H7 (cell line): Measurements from ENCODE around the gene CDK4. TPM values are rescaled to one million over a fixed set of nuclear protein-coding genes. Genes with fewer than 3 reads are reported as not detected.
A peak's percentile ranks its signal among the peaks of the same experiment; 100 is the strongest.

ENCODE experiments used
- DNase-seq: peaks from one replicate; pipeline ENCODE4 v3.0.0; 2012
- H3K27me3 ChIP-seq: 2 replicates; pipeline ENCODE4 v1.6.0; 2011; ENCODE audit warnings: mild to moderate bottlenecking, low read length; ENCODE audit not compliant: control insufficient read depth, insufficient read depth
- H3K36me3 ChIP-seq: replicated peaks from 2 replicates; pipeline ENCODE4 v1.5.1; 2011; ENCODE audit warnings: low read length; ENCODE audit not compliant: control insufficient read depth, insufficient read depth
- H3K4me3 ChIP-seq: 2 replicates; pipeline ENCODE4 v1.5.1; 2011; ENCODE audit warnings: low read depth, mild to moderate bottlenecking, control low read depth, low read length, moderate library complexity; ENCODE audit not compliant: insufficient read depth
- total RNA-seq: library from RNA; depleted of rRNA; stranded (reverse); fragments of >200 nt; shearing (Covaris generic); gene quantifications from 2 replicates; pipeline ENCODE4 v1.2.3, GENCODE V29; 2014

The CDK4 gene
- total RNA-seq, 1 experiment from 2014 or later = 275 TPM

- peaks cover 98% of the 10 kb centered on the region for H3K27me3 ChIP-seq
- no peak for DNase-seq
These were observed 17.5 kb downstream of the CDK4 start for GRCh38 chr12:57734591-57734990.

GRCh38 chr12:57733928-57734327, 18.2 kb downstream of the CDK4 start:
- DNase-seq = no peak
- H3K4me3 ChIP-seq = no peak overlapping the region
- no peaks in the 10 kb centered on the region for H3K36me3 ChIP-seq
- H3K27me3 ChIP-seq = peaks cover 96% of the 10 kb centered on the region

More at GRCh38 chr12:57734591-57734990, 17.5 kb downstream of the CDK4 start:
- Histone ChIP-seq H3K36me3 (no peaks in the 10 kb centered on the region), H3K4me3 (no peak overlapping the region)

GRCh38 chr12:57732726-57733593, 19.1 kb downstream of the CDK4 start:
- no peak for DNase-seq
- H3K36me3 ChIP-seq = no peaks in the 10 kb centered on the region
- peaks cover 97% of the 10 kb centered on the region for H3K27me3 ChIP-seq
- H3K4me3 ChIP-seq = no peak overlapping the region

GRCh38 chr12:57732270-57732669, 19.8 kb downstream of the CDK4 start:
- no peak overlapping the region for H3K4me3 ChIP-seq
- no peaks in the 10 kb centered on the region for H3K36me3 ChIP-seq
- peaks cover 97% of the 10 kb centered on the region for H3K27me3 ChIP-seq
- no peak for DNase-seq

DNA sequence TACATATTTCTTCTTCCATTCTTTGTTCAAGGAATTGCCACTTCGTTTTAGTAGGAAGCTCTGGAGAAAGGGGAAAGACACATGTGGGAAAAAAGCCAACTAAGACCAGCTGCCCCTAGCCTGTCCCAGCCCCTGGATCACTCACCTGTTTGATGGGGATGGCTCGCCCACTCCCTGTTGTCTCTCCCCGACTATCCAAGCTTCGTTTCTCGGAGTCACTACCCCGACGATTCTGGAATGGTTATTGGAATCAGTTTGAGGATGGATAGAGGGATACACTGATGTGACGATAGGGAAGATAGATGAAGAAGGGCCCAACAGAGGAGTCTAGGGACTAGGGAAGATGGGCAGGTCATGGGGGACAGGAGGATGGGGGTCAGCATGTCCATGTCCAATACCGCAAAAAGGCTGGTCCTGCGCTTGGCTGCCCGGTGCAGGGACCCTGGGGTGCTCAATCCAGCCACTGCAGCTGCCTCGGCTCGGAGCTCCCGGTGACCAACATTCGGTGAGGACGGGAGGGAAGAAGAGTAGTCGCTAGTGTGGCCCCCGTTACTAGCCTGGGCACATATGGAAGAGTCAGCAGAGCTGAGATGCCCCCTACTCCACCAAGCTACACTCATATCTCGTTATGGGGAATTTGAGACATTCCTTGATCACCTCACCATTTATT, 20.6 kb downstream of the CDK4 start:
- no peak overlapping the region for H3K4me3 ChIP-seq
- H3K36me3 ChIP-seq = no peaks in the 10 kb centered on the region
- peak; percentile 12 for DNase-seq
- H3K27me3 ChIP-seq = peaks cover 97% of the 10 kb centered on the region

DNA sequence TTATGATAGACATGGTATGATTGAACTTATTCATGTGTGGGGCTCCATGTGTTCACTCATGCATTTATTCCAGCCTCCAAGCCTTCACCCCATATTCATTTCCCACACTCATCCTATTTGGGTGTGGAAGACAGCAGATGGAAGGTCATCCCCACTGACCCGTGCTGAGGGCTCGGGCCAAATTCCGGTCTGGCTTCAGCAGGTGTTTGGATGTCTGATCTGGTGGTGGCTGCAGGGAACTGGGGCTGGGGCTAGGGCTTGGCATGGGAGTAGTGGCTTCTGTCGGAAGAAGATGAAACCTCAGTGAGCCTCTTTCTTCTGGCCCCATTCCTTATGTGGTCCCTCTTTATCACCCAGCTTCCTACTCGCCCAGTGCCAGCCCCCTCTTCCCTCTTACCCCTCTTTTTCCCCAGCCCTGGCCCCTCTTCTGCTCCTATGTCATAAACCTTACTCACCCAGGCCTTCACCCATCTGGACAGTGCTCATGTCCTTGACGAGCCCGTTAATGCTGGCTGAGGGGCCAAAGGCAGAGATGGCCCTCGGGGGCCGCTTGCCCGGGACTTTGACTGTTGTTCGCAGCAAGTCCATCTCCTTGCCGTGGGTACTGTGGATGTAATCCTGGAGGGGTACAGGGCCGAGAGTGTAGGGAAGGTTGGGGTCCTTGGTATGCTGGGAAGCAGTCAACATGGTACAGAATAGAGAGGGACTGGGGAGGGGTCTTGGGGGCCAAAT, 21.6 kb downstream of the CDK4 start:
- Histone ChIP-seq H3K27me3 (peaks cover 96% of the 10 kb centered on the region), H3K36me3 (no peaks in the 10 kb centered on the region), H3K4me3 (no peak overlapping the region)
- DNase-seq = peak; percentile 4

- H3K36me3 ChIP-seq = no peaks in the 10 kb centered on the region
- DNase-seq = peak; percentile 16
These were observed 22.7 kb downstream of the CDK4 start for GRCh38 chr12:57729321-57729844.

GRCh38 chr12:57727758-57728395, 24.2 kb downstream of the CDK4 start:
- Histone ChIP-seq H3K36me3 (no peaks in the 10 kb centered on the region), H3K27me3 (peaks cover 90% of the 10 kb centered on the region), H3K4me3 (no peak overlapping the region)
- DNase-seq = peak; percentile 88

More at GRCh38 chr12:57729321-57729844, 22.7 kb downstream of the CDK4 start:
- Histone ChIP-seq H3K4me3 (no peak overlapping the region), H3K27me3 (peaks cover 91% of the 10 kb centered on the region)

DNA sequence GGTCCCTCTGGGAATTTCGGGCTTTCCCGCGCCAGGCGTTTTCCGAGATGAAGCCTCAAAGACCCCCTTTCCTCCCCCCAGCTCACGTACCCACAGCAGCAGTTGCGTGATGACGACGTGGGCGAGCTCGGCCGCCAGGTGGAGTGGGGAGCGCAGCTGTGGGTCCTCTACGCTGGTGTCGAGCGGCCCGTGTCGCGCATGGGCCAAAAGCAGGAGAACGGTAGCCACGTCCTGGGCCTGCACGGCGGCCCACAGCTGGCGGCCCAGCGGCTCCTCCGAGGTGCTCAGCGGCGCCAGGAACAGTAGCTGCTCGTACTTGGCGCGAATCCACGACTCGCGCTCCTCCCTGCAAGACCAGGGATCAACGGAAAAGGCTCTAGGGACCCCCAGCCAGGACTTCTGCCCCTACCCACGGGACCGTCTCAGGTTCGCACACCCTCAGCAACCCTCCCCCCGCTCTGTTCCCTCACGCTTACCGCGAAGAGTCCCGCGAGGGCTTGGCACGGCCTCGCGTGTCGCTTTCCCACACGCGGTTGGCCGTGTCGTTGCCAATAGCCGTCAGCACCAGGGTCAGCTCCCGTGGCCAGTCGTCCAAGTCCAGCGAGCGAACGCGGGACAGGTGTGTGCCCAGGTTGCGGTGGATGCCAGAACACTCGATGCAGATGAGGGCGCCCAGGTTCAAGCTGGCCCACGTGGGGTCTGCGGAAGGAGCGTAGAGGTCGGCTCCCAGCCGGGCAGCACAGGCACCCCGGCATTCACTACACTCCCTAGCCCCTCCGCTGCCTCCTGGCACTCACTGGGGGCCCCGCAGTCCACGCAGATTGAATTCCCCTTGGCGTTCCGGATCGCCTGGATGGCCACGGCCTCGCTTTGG, 25.0 kb downstream of the CDK4 start:
- Histone ChIP-seq H3K4me3 (peak overlapping the region; percentile 59; the same call in 1 of the 2 replicates), H3K36me3 (no peaks in the 10 kb centered on the region), H3K27me3 (peaks cover 82% of the 10 kb centered on the region)
- peak; percentile 71 for DNase-seq

DNA sequence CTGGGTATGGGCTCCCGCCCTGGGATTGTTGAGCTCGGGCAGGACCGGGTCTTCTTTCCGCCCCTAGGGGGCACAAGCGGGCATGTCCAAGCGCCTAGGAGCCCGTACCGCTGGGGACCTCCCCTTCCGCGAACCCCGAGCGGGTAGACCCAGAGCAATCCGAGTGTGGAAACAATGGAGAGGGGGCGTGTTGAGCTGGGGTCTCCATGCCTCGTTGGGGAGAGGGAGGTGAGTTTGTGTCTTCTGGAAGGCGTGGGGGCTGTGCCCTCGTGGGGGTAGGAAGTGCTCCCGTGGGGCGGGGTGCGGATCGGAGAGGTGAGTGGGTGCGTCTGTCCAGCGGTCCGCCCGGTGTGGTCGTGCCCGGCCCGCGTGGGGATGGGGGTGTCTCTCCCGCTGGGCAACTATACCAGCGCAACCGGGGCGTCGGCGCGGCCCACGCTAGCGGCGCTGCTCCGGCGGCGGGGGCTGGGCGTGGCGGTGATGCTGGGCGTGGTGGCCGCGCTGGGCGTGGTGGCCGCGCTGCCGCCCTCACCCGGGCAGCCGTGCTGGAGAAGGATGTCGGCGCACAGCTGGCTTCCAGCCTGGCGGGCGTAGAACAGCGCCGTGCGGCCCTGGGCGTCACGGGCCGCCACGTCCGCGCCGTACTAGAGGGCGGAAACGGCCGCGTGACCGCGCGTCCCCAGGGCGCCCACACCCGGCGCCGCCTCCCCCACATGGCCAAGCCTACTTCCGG, 25.8 kb downstream of the CDK4 start:
- Histone ChIP-seq H3K27me3 (peaks cover 74% of the 10 kb centered on the region), H3K36me3 (no peaks in the 10 kb centered on the region), H3K4me3 (peak overlapping the region; percentile 59)
- peak; percentile 97 for DNase-seq

GRCh38 chr12:57725851-57726150, 26.3 kb downstream of the CDK4 start:
- peak; percentile 65 for DNase-seq
- H3K27me3 ChIP-seq = peaks cover 69% of the 10 kb centered on the region
- no peaks in the 10 kb centered on the region for H3K36me3 ChIP-seq
- H3K4me3 ChIP-seq = peak overlapping the region; percentile 59; the same call in 1 of the 2 replicates

GRCh38 chr12:57724936-57725740, 27.0 kb downstream of the CDK4 start:
- DNase-seq = no peak
- H3K36me3 ChIP-seq = no peaks in the 10 kb centered on the region; the same call in 1 of the 2 replicates
- H3K4me3 ChIP-seq = peak overlapping the region; percentile 11; the same call in 1 of the 2 replicates
- H3K27me3 ChIP-seq = peaks cover 63% of the 10 kb centered on the region
